Loucy (cell line): Measurements from ENCODE around the gene STMP1.
A peak's percentile ranks its signal among the peaks of the same experiment; 100 is the strongest.

Experiments
- H2AFZ ChIP-seq: fragments of 200-600 bp; sonication (generic); 2 replicates; pipeline ENCODE4 v1.6.0; 2016; ENCODE audit warnings: antibody characterized with exemption, mild to moderate bottlenecking, low read length, moderate library complexity
- H3F3A ChIP-seq: fragments of 200-600 bp; 2 replicates; pipeline ENCODE4 v1.6.0; 2016; ENCODE audit warnings: antibody characterized with exemption, low read depth, mild to moderate bottlenecking
- H3K27me3 ChIP-seq: fragments of 200-600 bp; sonication (generic); 2 replicates; pipeline ENCODE4 v1.6.1; 2014; ENCODE audit warnings: low read length, mild to moderate bottlenecking; ENCODE audit not compliant: insufficient read depth, poor library complexity, severe bottlenecking
- H3K36me3 ChIP-seq: fragments of 200-600 bp; sonication (generic); 2 replicates; pipeline ENCODE4 v1.6.1; 2016; ENCODE audit warnings: low read length; ENCODE audit not compliant: insufficient read depth
- H3K4me1 ChIP-seq: fragments of 200-600 bp; sonication (generic); 2 replicates; pipeline ENCODE4 v1.5.1; 2014; ENCODE audit warnings: low read length, mild to moderate bottlenecking; ENCODE audit not compliant: insufficient read depth, poor library complexity, severe bottlenecking
- H3K4me2 ChIP-seq: fragments of 200-600 bp; sonication (generic); 2 replicates; pipeline ENCODE4 v1.6.0; 2014; ENCODE audit warnings: antibody characterized with exemption, low read length, low read depth, mild to moderate bottlenecking; ENCODE audit not compliant: poor library complexity, severe bottlenecking
- H3K4me3 ChIP-seq: fragments of 200-600 bp; sonication (generic); 2 replicates; pipeline ENCODE4 v1.5.1; 2014; ENCODE audit warnings: low read length, mild to moderate bottlenecking, mixed read lengths; ENCODE audit not compliant: poor library complexity, severe bottlenecking
- H3K79me2 ChIP-seq: fragments of 200-600 bp; sonication (generic); 2 replicates; pipeline ENCODE4 v1.6.1; 2014; ENCODE audit warnings: low read length; ENCODE audit not compliant: insufficient read depth
- H3K9ac ChIP-seq: fragments of 200-600 bp; sonication (generic); 2 replicates; pipeline ENCODE4 v1.6.0; 2014; ENCODE audit warnings: mild to moderate bottlenecking, low read depth, low read length, moderate library complexity; ENCODE audit not compliant: poor library complexity, severe bottlenecking
- H3K9me2 ChIP-seq: fragments of 200-600 bp; sonication (generic); replicated peaks from 2 replicates; pipeline ENCODE4 v1.6.1; 2016; ENCODE audit warnings: low read depth, low read length, mixed read lengths
- H3K9me3 ChIP-seq: fragments of 200-600 bp; sonication (generic); 2 replicates; pipeline ENCODE4 v1.6.1; 2014; ENCODE audit warnings: mild to moderate bottlenecking, antibody characterized with exemption, low read length, low read depth; ENCODE audit not compliant: insufficient read depth
- H4K20me1 ChIP-seq: fragments of 200-600 bp; sonication (generic); 2 replicates; pipeline ENCODE4 v1.6.0; 2014; ENCODE audit warnings: antibody characterized with exemption, low read length, mild to moderate bottlenecking; ENCODE audit not compliant: insufficient read depth, poor library complexity, severe bottlenecking
- CTCF ChIP-seq: fragments of 200-600 bp; sonication (generic); conservative IDR thresholded peaks from 2 replicates; pipeline ENCODE4 v1.5.1; 2014; ENCODE audit warnings: mild to moderate bottlenecking, antibody characterized with exemption, low read length
- EZH2phosphoT487 ChIP-seq: fragments of 200-600 bp; IDR thresholded peaks from 2 replicates; pipeline ENCODE4 v1.6.1; 2018; ENCODE audit warnings: antibody characterized with exemption, mild to moderate bottlenecking, moderate library complexity, borderline replicate concordance

STMP1 gene

GRCh38 chr7:135709508-135709907 is 47.2 kb downstream of the STMP1 start:
- Histone ChIP-seq H3K4me1 (no peaks in the 10 kb centered on the region), H3K79me2 (no peaks in the 10 kb centered on the region), H4K20me1 (no peaks in the 10 kb centered on the region), H3K9ac (no peak overlapping the region), H3K9me3 (no peaks in the 10 kb centered on the region), H3K4me3 (no peak overlapping the region), H3K27me3 (no peaks in the 10 kb centered on the region), H3F3A (no peaks in the 10 kb centered on the region), H3K9me2 (no peaks in the 10 kb centered on the region), H2AFZ (no peak overlapping the region), H3K36me3 (no peaks in the 10 kb centered on the region), H3K4me2 (no peak overlapping the region)
- TF ChIP-seq CTCF = no peak

GRCh38 chr7:135710417-135711138 is 48.3 kb downstream of the STMP1 start:
- Histone ChIP-seq H4K20me1 (no peaks in the 10 kb centered on the region), H3F3A (no peaks in the 10 kb centered on the region), H3K4me2 (no peak overlapping the region), H3K79me2 (no peaks in the 10 kb centered on the region), H3K9ac (no peak overlapping the region), H3K9me3 (no peaks in the 10 kb centered on the region), H3K36me3 (no peaks in the 10 kb centered on the region), H3K9me2 (no peaks in the 10 kb centered on the region), H2AFZ (no peak overlapping the region; the same call in 1 of the 2 replicates), H3K4me1 (no peaks in the 10 kb centered on the region), H3K27me3 (no peaks in the 10 kb centered on the region), H3K4me3 (no peak overlapping the region)
- TF ChIP-seq EZH2phosphoT487 (no peak), CTCF (peak; percentile 50; the same call in 1 of the 2 replicates)

GRCh38 chr7:135711139-135711469 is 48.8 kb downstream of the STMP1 start:
- Histone ChIP-seq H3K27me3 (no peaks in the 10 kb centered on the region), H3K4me1 (no peaks in the 10 kb centered on the region), H3K79me2 (no peaks in the 10 kb centered on the region), H3K9ac (no peak overlapping the region), H3K4me2 (no peak overlapping the region), H3K4me3 (no peak overlapping the region), H4K20me1 (no peaks in the 10 kb centered on the region), H3K36me3 (no peaks in the 10 kb centered on the region), H3K9me2 (no peaks in the 10 kb centered on the region), H3F3A (no peaks in the 10 kb centered on the region), H3K9me3 (no peaks in the 10 kb centered on the region), H2AFZ (no peak overlapping the region; the same call in 1 of the 2 replicates)
- TF ChIP-seq EZH2phosphoT487 (no peak), CTCF (no peak; the same call in 1 of the 2 replicates)
